Urinary bladder (tissue), 4 donors: ENCODE measurements around the gene GAL3ST2. TPM values are rescaled to one million over a fixed set of nuclear protein-coding genes. Genes with fewer than 3 reads are reported as not detected.
"Not testable (repeated sequence)": the region's sequence is repeated elsewhere in the genome, so short reads cannot be mapped to it uniquely, and the experiment has no call there.

Experiments
- DNase-seq: peaks from one replicate; pipeline ENCODE4 v3.0.0-alpha.2; 2015; ENCODE audit errors: extremely low spot score
- H3K27ac ChIP-seq: one replicate; pipeline ENCODE4 v1.5.1; 2013; ENCODE audit warnings: low read depth, mild to moderate bottlenecking, moderate library complexity
- H3K36me3 ChIP-seq: one replicate; pipeline ENCODE4 v1.6.1; 2013; ENCODE audit warnings: mild to moderate bottlenecking, moderate library complexity; ENCODE audit not compliant: insufficient read depth
- H3K4me1 ChIP-seq: one replicate; pipeline ENCODE4 v1.6.1; 2013; ENCODE audit warnings: mild to moderate bottlenecking, moderate library complexity; ENCODE audit not compliant: insufficient read depth
- H3K4me3 ChIP-seq: one replicate; pipeline ENCODE4 v1.5.1; 2013; ENCODE audit warnings: low read depth, low read length
- WGBS: extraction: QIAGEN DNeasy Blood & Tissue Kit; methylation state at CpG from one replicate; pipeline ENCODE4 v1.1.7; 2013; 5-methylcytosine and 5-hydroxymethylcytosine counted together
- polyA plus RNA-seq: library from polyadenylated mRNA; stranded (reverse); fragments of 200-250 nt; gene quantifications from one replicate; pipeline ENCODE4 v1.2.3, GENCODE V29; 2013
- total RNA-seq: library from RNA; depleted of rRNA; stranded (reverse); fragments of >200 nt; gene quantifications from one replicate; pipeline ENCODE4 v1.2.3, GENCODE V29; 2014
- donor health status: healthy with polysubstance abuse.
- donor health status: healthy.

GAL3ST2 gene
- total and polyA plus RNA-seq, 2 donors, result not detected

GRCh38 chr2:241777170-241777685, 606 bp downstream of the GAL3ST2 start:
- no peak for DNase-seq
- H3K4me3 ChIP-seq, result no peak overlapping the region
- no peak overlapping the region for H3K27ac ChIP-seq
- H3K4me1 ChIP-seq, result peaks cover 2% of the 10 kb centered on the region
- H3K36me3 ChIP-seq, result no peaks in the 10 kb centered on the region
- 60% methylated on average over 22 of the region's 22 CpGs for WGBS

DNA sequence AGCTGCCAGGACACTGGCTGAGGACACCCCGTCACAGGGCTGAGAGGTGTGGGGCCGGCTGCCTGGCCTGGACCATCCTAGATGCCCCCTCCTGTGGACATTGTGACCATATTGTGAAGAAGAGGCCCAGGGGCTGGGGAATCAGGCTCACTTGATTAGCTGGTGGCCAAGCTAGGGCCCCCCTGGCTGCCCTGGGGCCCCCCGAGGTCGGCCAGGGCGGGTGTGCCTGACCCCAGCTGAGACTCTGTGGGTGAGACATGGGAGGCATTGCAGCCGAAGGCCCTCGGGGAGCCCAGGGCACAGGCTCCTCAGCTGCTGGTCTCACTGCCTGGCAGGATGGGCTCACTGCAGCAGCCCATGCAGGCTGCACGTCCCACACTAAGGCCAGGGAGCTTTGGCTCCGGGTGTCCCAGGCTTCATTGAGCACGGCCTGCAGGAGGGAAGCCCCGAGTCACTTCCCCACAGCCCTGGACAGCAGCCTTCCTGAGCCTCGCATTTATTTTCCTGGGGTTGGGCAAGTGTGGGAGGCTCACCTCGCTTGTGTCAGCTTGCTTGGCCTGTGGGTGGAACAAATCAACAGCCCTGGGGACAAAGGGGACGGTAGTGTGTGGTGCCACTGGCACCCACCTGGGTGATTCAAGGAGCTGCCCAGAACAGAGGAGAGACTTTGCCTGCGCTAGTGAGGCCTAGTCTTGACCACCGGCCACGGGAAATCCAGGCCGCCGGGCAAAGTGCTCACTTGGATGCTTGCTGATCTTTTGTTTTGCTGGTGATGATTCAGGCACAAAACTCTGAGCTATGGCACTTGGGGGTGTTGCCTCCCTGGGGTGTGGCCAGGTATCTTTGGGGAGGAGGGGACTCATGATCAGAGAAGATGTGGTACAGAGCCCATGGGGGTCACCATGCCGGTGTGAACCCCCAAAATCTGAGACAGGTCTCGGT, 1.3 kb downstream of the GAL3ST2 start:
- Histone ChIP-seq H3K27ac (no peak overlapping the region), H3K36me3 (no peaks in the 10 kb centered on the region), H3K4me1 (peaks cover 2% of the 10 kb centered on the region), H3K4me3 (no peak overlapping the region)
- no peak for DNase-seq
- WGBS, result 76% methylated on average over 21 of the region's 21 CpGs

- Histone ChIP-seq H3K36me3 (no peaks in the 10 kb centered on the region), H3K27ac (no peak overlapping the region), H3K4me1 (no peaks in the 10 kb centered on the region), H3K4me3 (no peak overlapping the region)
- 82% methylated on average over 5 of the region's 5 CpGs for WGBS
- no peak for DNase-seq
These were observed 4.4 kb downstream of the GAL3ST2 start for GRCh38 chr2:241780939-241781569.

DNA sequence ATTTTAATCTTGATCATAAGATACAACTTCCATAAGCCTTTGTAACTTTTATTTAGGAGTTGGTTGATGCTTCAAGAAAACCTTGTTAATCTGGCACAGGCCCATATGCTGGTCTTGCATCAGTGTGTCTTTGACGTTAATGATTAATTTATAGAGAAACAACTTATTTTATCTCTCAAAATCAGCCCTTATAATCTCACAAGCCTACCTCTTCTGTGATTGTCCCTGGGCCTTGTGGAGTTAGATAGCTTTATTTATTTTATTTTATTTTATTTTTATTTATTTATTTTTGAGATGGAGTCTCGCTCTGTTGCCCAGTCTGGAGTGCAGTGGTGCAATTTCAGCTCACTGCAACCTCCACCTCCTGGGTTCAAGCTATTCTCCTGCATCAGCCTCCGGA, 5.4 kb downstream of the GAL3ST2 start:
- not testable (repeated sequence) for H3K4me3 ChIP-seq, H3K36me3 ChIP-seq, H3K4me1 ChIP-seq, H3K27ac ChIP-seq, DNase-seq
- 90% methylated on average over 3 of the region's 3 CpGs for WGBS

DNA sequence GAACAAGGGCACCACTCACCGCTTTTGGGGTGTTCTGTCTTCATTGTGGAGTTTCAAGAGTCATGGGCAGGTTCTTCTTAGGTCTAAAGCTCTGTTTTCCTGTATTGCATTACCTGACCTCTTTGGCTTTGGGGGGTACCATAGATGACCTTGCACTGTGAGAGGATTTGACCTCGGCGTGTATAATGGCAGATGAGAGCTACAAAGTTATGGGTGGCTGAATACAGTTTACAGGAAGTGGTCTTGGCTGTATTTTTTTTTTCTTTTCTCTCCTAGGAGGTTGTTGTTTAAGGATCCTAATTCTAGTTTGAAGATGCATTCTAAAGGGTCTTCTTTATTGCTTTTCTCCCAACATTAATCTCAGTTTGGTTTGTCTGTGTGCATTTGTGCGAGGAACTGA, 11.5 kb downstream of the GAL3ST2 start:
- H3K4me3 ChIP-seq, result no peak overlapping the region
- H3K27ac ChIP-seq, result no peak overlapping the region
- H3K36me3 ChIP-seq, result no peaks in the 10 kb centered on the region
- 90% methylated on average over 4 of the region's 4 CpGs for WGBS
- no peaks in the 10 kb centered on the region for H3K4me1 ChIP-seq
- DNase-seq, result no peak

DNA sequence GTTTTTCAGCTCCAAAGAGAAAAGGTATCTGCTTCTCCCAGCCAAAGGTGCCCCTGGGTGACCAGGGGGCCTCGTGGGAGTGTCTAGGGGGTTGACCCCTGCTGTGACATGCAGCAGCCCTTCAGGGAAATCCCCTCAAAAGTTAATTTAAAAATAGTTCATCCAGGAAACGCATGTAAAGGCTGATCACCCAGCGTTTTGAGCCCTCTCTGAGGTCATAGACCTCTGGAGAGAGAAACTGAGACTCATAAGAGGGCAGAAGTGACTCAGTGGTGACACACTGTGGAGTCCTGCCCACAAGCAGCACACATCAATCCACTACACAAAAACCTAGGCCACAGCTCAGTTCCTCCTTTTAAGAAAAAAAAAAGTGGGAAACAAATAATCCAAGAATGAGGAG, 11.9 kb downstream of the GAL3ST2 start:
- no peak for DNase-seq
- 51% methylated on average over 3 of the region's 3 CpGs for WGBS
- H3K4me3 ChIP-seq, result no peak overlapping the region

GRCh38 chr2:241791385-241791784, 14.8 kb downstream of the GAL3ST2 start:
- H3K4me3 ChIP-seq, H3K4me1 ChIP-seq, H3K27ac ChIP-seq, DNase-seq, H3K36me3 ChIP-seq: not testable (repeated sequence)
- 38% methylated on average over 3 of the region's 3 CpGs for WGBS

More for the DNA sequence above, 11.9 kb downstream of the GAL3ST2 start:
- H3K36me3 ChIP-seq, result no peaks in the 10 kb centered on the region
- H3K27ac ChIP-seq, result no peak overlapping the region
- H3K4me1 ChIP-seq, result no peaks in the 10 kb centered on the region

DNA sequence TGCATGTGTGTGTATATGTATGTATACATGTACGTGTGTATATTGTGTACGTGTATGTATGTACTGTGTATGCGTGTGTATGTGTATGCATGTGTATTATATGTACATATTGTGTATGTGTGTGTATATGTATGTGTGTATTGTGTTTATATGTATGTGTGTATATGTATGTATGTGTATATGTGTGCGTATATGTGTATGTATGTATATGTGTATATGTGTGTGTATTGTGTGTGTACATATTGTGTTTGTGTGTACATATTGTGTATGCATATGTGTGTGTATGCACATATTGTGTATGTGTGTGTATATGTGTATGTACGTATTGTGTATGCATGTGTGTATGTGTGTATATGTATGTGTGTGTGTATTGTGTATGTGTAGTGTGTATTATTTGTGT, 16.8 kb downstream of the GAL3ST2 start:
- WGBS, result 96% methylated on average over 5 of the region's 5 CpGs
- no peak for DNase-seq
- no peak overlapping the region for H3K4me3 ChIP-seq
- H3K36me3 ChIP-seq, result no peaks in the 10 kb centered on the region
- no peaks in the 10 kb centered on the region for H3K4me1 ChIP-seq
- no peak overlapping the region for H3K27ac ChIP-seq

DNA sequence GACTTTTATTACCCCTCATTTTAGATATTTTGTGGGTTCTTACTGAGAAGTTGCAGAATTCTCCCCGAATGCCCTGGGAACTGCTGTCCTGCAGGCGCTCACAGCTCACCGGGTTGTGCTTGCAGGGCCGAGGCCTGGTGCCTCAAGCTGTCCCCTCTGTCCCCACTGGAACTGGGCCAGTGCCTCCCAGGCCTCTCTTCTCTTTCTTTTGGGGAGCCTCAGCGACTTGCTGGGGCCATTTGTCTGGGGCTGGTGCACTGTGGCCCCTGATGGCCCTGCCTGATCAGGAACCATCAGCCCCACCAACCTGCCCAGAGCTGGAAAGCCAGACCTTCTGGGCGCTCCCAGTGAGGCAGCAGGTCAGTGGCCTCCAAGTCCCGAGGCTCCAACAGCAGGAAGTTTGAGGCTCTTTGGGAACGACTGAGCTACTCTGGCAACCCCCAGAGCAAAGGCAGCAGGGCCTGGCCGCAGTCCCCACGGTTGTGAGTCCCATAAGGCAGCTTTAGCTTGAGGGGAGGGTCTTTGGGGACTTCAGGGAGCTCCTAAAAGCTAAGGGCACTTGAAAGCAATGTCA, 17.7 kb downstream of the GAL3ST2 start:
- no peaks in the 10 kb centered on the region for H3K36me3 ChIP-seq
- 83% methylated on average over 10 of the region's 10 CpGs for WGBS
- no peak for DNase-seq
- H3K4me3 ChIP-seq, result no peak overlapping the region
- no peaks in the 10 kb centered on the region for H3K4me1 ChIP-seq
- no peak overlapping the region for H3K27ac ChIP-seq

DNA sequence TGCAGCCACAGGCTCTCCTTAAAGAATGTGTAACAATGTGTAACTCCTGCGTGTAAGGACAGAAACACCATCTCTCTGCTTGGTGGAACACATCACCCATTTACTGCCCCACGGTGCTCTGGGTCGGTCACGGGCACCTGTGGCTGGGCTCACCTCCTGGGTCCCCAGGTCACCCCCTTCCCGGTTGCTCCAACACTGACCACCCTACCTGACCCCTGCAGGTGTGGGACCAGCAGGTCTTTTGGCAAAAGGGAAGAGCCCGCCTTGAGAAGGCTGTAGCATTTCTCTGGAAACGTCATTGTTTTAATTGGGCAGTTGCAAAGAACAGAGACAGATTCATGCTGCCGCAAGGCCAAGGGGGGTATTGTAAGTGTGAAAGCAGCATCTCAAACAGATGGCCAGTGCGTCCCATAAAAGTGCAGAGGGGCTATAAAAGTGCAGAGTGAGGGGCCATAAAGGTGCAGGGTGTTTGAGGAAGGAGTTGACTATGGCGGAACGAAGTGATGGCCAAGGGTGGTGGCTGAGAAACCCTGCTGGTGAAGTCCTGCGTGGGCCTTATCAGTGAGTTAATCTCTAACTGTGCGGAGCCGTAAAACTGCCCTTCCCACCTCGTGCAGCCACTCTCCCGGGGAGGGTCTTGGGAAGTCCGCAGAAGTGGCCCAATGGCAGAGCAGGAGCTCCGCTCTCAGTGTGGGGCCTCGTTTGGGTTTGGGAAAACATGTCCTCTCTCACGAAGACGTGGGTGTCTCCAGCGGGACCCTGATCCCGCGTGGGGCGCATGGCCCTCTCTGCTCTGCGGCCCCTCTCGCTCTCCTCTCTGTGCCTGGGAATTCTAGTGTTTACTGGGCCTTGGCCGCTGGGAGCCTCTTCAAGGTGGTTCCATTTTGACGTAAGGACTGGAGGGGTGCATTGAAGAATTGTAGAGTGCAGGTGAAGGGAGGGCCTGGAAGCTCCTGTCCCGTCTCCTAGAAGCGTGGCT, 18.7 kb downstream of the GAL3ST2 start:
- no peak overlapping the region for H3K4me3 ChIP-seq
- DNase-seq, result no peak
- no peak overlapping the region for H3K27ac ChIP-seq
- no peaks in the 10 kb centered on the region for H3K36me3 ChIP-seq
- WGBS, result 63% methylated on average over 31 of the region's 31 CpGs
- H3K4me1 ChIP-seq, result no peaks in the 10 kb centered on the region

GRCh38 chr2:241796209-241796608, 19.6 kb downstream of the GAL3ST2 start:
- Histone ChIP-seq H3K4me3 (no peak overlapping the region), H3K27ac (no peak overlapping the region), H3K4me1 (no peaks in the 10 kb centered on the region), H3K36me3 (no peaks in the 10 kb centered on the region)
- 96% methylated on average over 13 of the region's 13 CpGs for WGBS
- no peak for DNase-seq

- 91% methylated on average over 13 of the region's 13 CpGs for WGBS
These were observed 20.1 kb downstream of the GAL3ST2 start for GRCh38 chr2:241796610-241797138.

More at GRCh38 chr2:241796610-241797138, 20.1 kb downstream of the GAL3ST2 start:
- no peaks in the 10 kb centered on the region for H3K4me1 ChIP-seq
- DNase-seq, result no peak
- H3K27ac ChIP-seq, result no peak overlapping the region
- H3K4me3 ChIP-seq, result no peak overlapping the region
- no peaks in the 10 kb centered on the region for H3K36me3 ChIP-seq
